ENCODE measurements around the gene PRPF39.
"Not testable (repeated sequence)": the region's sequence is repeated elsewhere in the genome, so short reads cannot be mapped to it uniquely, and the experiment has no call there.

The PRPF39 gene

GRCh38 chr14:45066667-45067066 lies 17.2 kb upstream of the PRPF39 start:
- no peak for ATAC-seq
- peaks cover 4% of the 10 kb centered on the region for H3K4me1 Mint-ChIP-seq
- no peak overlapping the region for H3K4me3 Mint-ChIP-seq
- H3K27ac Mint-ChIP-seq, result no peak overlapping the region
- no peaks in the 10 kb centered on the region for H3K27me3 Mint-ChIP-seq
- peaks cover 35% of the 10 kb centered on the region for H3K36me3 Mint-ChIP-seq
- no peaks in the 10 kb centered on the region for H3K9me3 Mint-ChIP-seq

DNA sequence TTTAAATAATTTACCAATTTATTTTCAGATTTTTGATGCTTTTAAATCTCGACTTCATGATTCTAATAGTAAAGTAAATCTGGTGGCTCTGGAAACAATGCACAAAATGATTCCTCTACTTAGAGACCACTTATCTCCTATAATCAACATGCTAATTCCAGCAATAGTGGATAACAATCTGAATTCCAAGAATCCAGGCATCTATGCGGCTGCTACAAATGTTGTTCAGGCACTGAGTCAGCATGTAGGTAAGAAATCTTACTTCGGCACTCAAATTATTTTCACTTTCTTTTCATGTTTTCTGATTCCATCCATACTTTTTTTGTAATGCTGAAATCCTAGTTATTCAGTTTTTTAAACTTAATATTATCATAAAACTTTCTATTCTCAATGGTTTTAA lies 15.5 kb upstream of the PRPF39 start:
- H3K4me3 Mint-ChIP-seq, result no peak overlapping the region
- H3K27me3 Mint-ChIP-seq, result no peaks in the 10 kb centered on the region
- no peaks in the 10 kb centered on the region for H3K9me3 Mint-ChIP-seq
- H3K27ac Mint-ChIP-seq, result no peak overlapping the region
- H3K4me1 Mint-ChIP-seq, result peaks cover 4% of the 10 kb centered on the region
- peaks cover 34% of the 10 kb centered on the region for H3K36me3 Mint-ChIP-seq
- ATAC-seq, result no peak

DNA sequence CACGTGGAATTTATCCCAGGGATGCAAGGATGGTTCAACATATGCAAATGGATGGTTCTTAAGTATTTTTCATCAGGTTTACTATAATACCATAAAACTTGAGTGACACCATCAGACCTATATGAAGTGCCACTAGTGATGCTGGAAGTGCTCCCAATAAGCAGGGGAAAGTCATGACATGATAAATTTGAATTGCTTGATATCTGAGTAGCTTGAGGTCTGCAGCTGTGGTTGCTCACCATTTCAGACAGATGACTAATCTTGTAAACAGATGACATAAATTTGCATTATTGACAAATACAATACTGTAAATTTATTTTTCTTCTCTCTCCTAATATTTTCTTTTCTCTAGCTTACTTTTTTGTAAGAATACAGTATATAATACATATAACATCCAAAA lies 13.7 kb upstream of the PRPF39 start:
- H3K27me3 Mint-ChIP-seq, result no peaks in the 10 kb centered on the region
- no peak for ATAC-seq
- no peaks in the 10 kb centered on the region for H3K4me1 Mint-ChIP-seq
- no peak overlapping the region for H3K27ac Mint-ChIP-seq
- H3K9me3 Mint-ChIP-seq, result no peaks in the 10 kb centered on the region
- H3K4me3 Mint-ChIP-seq, result no peak overlapping the region
- H3K36me3 Mint-ChIP-seq, result peaks cover 20% of the 10 kb centered on the region

GRCh38 chr14:45072126-45072525 lies 11.8 kb upstream of the PRPF39 start:
- H3K36me3 Mint-ChIP-seq, result peaks cover 20% of the 10 kb centered on the region
- no peaks in the 10 kb centered on the region for H3K4me1 Mint-ChIP-seq
- ATAC-seq, result no peak
- no peak overlapping the region for H3K27ac Mint-ChIP-seq
- no peak overlapping the region for H3K4me3 Mint-ChIP-seq
- H3K27me3 Mint-ChIP-seq, result no peaks in the 10 kb centered on the region
- H3K9me3 Mint-ChIP-seq, result no peaks in the 10 kb centered on the region

DNA sequence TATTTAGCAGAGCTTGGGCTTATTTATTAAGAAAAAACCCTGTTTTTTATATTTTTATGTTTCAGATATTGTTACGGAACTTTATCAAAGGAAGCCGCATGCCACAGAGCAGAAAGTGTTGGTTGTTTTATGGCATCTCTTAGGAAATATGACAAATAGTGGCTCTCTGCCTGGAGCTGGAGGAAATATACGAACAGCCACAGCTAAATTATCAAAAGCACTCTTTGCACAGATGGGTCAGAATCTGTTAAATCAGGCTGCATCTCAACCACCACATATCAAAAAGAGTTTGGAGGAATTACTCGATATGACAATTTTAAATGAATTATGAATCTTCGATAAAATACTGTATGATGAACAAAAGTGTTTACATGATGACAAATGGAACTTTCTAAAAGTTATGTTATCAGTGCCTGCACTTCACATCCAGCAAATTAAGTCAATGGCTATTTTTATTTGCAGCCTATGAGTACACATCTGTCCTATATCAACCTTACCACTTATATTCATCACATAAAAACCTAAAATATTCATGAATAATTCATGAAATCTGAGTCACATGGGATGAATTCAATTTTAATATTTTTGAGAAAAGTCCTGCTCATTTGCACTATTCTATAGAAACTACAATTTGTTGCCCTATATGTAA lies 10.6 kb upstream of the PRPF39 start:
- Mint-ChIP-seq H3K27ac (no peak overlapping the region), H3K4me1 (no peaks in the 10 kb centered on the region), H3K4me3 (no peak overlapping the region), H3K36me3 (peaks cover 20% of the 10 kb centered on the region), H3K9me3 (no peaks in the 10 kb centered on the region), H3K27me3 (no peaks in the 10 kb centered on the region)
- no peak for ATAC-seq

DNA sequence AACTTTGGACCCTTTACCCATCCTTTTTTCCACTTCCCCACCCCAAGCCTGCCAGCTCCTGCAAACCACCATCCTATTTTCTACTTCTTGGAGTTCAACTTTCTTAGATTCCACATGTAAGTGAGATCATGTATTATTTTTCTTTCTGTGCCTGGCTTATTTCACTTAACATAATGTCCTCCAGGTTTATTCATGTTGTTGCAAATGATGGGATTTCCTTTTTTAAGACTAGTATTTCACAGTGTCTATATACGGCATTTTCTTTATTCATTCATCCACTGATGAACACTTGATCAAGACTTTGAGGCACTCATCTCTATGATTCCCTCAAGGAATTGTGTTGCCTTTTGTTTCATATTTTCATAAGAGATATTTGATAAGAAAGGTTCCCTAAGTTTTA lies 5.6 kb upstream of the PRPF39 start:
- Mint-ChIP-seq H3K27me3 (no peaks in the 10 kb centered on the region), H3K4me1 (peaks cover 3% of the 10 kb centered on the region), H3K27ac (no peak overlapping the region), H3K4me3 (no peak overlapping the region), H3K36me3 (no peaks in the 10 kb centered on the region), H3K9me3 (no peaks in the 10 kb centered on the region)
- no peak for ATAC-seq

GRCh38 chr14:45080416-45080968 lies 3.4 kb upstream of the PRPF39 start:
- H3K27ac Mint-ChIP-seq, H3K9me3 Mint-ChIP-seq, ATAC-seq, H3K27me3 Mint-ChIP-seq, H3K36me3 Mint-ChIP-seq, H3K4me3 Mint-ChIP-seq: not testable (repeated sequence)
- peaks cover 20% of the 10 kb centered on the region for H3K4me1 Mint-ChIP-seq

DNA sequence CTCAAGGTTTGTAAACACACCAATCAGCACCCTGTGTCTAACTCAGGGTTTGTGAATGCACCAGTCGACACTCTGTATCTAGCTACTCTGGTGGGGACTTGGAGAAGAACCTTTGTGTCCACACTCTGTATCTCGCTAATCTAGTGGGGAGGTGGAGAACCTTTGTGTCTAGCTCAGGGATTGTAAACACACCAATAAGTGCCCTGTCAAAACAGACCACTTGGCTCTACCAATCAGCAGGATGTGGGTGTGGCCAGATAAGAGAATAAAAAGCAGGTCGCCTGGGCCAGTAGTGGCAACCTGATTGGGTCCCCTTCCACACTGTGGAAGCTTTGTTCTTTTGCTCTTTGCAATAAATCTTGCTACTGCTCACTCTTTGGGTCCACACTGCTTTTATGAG lies 2.8 kb upstream of the PRPF39 start:
- not testable (repeated sequence) for H3K27ac Mint-ChIP-seq, H3K27me3 Mint-ChIP-seq, H3K36me3 Mint-ChIP-seq, H3K4me3 Mint-ChIP-seq, H3K9me3 Mint-ChIP-seq, ATAC-seq
- H3K4me1 Mint-ChIP-seq, result peaks cover 26% of the 10 kb centered on the region

DNA sequence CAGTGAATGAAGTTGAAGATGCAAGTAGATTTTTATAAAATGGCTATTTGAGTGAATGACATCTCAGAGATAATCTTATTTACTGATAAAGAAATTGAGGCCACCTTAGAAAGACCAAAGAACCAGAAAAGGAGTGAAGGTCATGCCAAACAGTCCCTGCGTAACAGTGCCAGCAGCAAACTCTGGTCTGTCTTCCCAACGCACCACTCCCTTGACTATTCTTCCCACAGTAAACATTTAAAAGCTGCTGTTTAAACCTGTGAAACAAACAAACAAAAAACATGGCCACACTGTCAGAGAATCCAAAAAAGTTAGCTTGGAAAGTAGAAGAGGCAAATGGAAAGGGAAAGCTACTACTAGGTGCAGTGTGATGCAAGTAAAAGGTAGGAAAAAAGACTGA lies 1.5 kb upstream of the PRPF39 start:
- Mint-ChIP-seq H3K4me3 (no peak overlapping the region), H3K27me3 (no peaks in the 10 kb centered on the region), H3K9me3 (no peaks in the 10 kb centered on the region), H3K27ac (no peak overlapping the region), H3K36me3 (no peaks in the 10 kb centered on the region), H3K4me1 (peaks cover 39% of the 10 kb centered on the region)
- no peak for ATAC-seq

DNA sequence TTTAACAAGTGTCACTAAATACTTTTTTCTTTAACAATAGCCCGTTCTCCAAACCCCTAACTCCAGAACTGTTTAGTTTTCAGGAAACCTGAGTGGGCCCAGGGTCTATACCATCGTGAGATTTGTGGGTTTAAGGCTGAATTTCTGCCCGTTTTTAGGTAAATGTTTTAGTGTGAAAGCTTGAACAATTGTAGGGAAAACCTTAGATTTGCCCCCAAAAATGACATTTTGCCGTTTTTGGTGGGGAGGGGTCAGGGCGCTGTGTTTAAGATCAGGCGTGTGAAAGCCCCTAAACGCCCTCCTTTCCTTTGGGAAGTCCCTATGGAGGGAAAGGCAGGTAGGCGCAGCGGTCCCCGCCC lies 320 bp upstream of the PRPF39 start:
- Mint-ChIP-seq H3K4me1 (peaks cover 49% of the 10 kb centered on the region), H3K27ac (peak overlapping the region; percentile 97), H3K4me3 (peak overlapping the region; percentile 95), H3K27me3 (no peaks in the 10 kb centered on the region), H3K36me3 (peaks cover 7% of the 10 kb centered on the region), H3K9me3 (no peaks in the 10 kb centered on the region)
- no peak for ATAC-seq

DNA sequence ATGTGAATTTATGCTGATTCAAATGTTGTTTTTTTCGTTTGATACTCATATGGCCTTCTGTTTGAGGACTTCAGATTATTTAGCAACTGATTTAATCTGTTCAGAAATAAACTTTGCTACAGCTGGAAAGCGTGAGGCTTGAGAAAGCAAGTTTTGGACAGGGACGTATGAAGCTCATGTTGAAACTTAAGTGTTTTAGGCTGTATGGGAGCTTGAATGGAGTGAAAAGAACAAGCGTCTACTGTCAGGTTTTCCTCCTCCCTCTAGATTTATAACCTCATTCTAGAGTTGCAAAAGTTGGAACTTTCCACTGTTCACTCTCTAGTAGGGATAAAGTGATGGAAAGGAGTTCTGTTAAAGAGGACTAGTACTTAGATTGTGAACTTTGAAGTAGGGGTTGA lies 1.0 kb downstream of the PRPF39 start:
- Mint-ChIP-seq H3K27ac (peak overlapping the region; percentile 97), H3K9me3 (no peaks in the 10 kb centered on the region), H3K4me3 (peak overlapping the region; percentile 95), H3K36me3 (peaks cover 7% of the 10 kb centered on the region), H3K27me3 (no peaks in the 10 kb centered on the region), H3K4me1 (peaks cover 62% of the 10 kb centered on the region)
- no peak for ATAC-seq

DNA sequence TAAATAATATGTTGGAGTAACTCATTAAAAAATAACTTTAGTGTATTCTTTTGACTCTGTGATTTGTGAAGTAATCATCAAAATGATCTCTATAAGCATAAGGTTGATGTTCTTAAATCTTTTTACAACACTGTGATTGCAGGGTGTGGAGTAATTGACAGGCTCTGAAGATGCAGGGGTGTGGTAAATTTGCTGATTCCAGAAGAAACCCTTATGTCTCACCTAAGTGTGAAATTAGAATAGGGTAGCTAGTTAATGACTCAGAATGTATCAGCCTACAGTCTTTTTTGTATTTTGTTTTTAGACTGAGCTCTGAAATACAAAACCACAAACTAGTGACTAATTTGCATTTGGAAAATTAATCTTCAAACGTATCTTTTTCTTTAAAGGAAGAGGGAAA lies 5.9 kb downstream of the PRPF39 start:
- peak; percentile 65 for ATAC-seq
- H3K27ac Mint-ChIP-seq, result no peak overlapping the region
- peaks cover 75% of the 10 kb centered on the region for H3K4me1 Mint-ChIP-seq
- peaks cover 8% of the 10 kb centered on the region for H3K36me3 Mint-ChIP-seq
- no peaks in the 10 kb centered on the region for H3K9me3 Mint-ChIP-seq
- no peaks in the 10 kb centered on the region for H3K27me3 Mint-ChIP-seq
- H3K4me3 Mint-ChIP-seq, result no peak overlapping the region

GRCh38 chr14:45091710-45092109 lies 7.8 kb downstream of the PRPF39 start:
- no peaks in the 10 kb centered on the region for H3K9me3 Mint-ChIP-seq
- H3K27ac Mint-ChIP-seq, result no peak overlapping the region
- no peaks in the 10 kb centered on the region for H3K27me3 Mint-ChIP-seq
- H3K4me3 Mint-ChIP-seq, result no peak overlapping the region
- H3K4me1 Mint-ChIP-seq, result peaks cover 56% of the 10 kb centered on the region
- no peak for ATAC-seq
- peaks cover 23% of the 10 kb centered on the region for H3K36me3 Mint-ChIP-seq

DNA sequence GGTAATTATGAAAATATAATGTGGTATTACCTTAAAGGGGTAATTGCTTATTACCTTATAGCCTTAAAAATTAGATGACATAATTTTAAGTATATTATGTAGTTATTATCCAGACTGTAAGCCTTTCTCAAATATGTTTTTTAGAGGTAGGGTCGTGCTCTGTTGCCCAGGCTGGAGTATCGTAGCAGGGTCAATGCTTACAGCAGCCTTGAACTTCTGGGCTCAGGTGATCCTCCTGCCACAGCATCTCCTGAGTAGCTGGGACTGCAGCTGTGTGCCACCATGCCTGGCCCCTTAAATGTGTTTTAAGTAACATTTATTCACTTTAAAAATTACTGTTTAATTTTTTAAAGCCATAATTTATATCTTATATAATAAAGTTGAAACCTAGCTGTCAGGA lies 10.4 kb downstream of the PRPF39 start:
- H3K9me3 Mint-ChIP-seq, result no peaks in the 10 kb centered on the region
- no peak overlapping the region for H3K27ac Mint-ChIP-seq
- peaks cover 35% of the 10 kb centered on the region for H3K36me3 Mint-ChIP-seq
- H3K4me1 Mint-ChIP-seq, result peaks cover 33% of the 10 kb centered on the region
- no peak for ATAC-seq
- H3K4me3 Mint-ChIP-seq, result no peak overlapping the region
- H3K27me3 Mint-ChIP-seq, result no peaks in the 10 kb centered on the region

- H3K27ac Mint-ChIP-seq, result no peak overlapping the region
- ATAC-seq, result no peak
- no peaks in the 10 kb centered on the region for H3K27me3 Mint-ChIP-seq
- H3K4me3 Mint-ChIP-seq, result no peak overlapping the region
- peaks cover 42% of the 10 kb centered on the region for H3K36me3 Mint-ChIP-seq
- peaks cover 24% of the 10 kb centered on the region for H3K4me1 Mint-ChIP-seq
- no peaks in the 10 kb centered on the region for H3K9me3 Mint-ChIP-seq
Measured at GRCh38 chr14:45095143-45095542, 11.2 kb downstream of the PRPF39 start.

DNA sequence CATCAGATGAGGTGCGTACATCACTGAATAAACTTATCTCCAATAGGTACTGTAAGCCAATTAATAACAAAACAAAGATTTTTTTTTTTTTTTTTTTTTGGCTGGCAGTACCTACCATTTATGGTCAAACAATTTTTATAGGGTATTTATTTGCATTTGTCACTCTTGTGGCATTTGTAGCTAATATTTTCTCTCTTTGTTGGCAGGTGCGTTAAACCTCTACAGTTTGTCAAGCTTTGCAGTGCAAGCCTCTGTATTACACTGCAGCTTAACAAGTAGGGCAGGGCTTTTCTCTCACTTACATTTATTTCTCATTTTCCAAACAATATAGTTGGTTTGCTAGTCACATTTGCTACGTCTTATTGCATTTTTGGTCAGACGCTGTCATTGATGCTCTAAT lies 12.3 kb downstream of the PRPF39 start:
- no peaks in the 10 kb centered on the region for H3K27me3 Mint-ChIP-seq
- no peak overlapping the region for H3K27ac Mint-ChIP-seq
- no peaks in the 10 kb centered on the region for H3K9me3 Mint-ChIP-seq
- peaks cover 52% of the 10 kb centered on the region for H3K36me3 Mint-ChIP-seq
- peaks cover 21% of the 10 kb centered on the region for H3K4me1 Mint-ChIP-seq
- H3K4me3 Mint-ChIP-seq, result no peak overlapping the region
- ATAC-seq, result no peak

GRCh38 chr14:45103806-45104205 lies 19.9 kb downstream of the PRPF39 start:
- no peak overlapping the region for H3K4me3 Mint-ChIP-seq
- no peaks in the 10 kb centered on the region for H3K27me3 Mint-ChIP-seq
- no peak for ATAC-seq
- peaks cover 7% of the 10 kb centered on the region for H3K4me1 Mint-ChIP-seq
- H3K36me3 Mint-ChIP-seq, result peaks cover 52% of the 10 kb centered on the region
- no peak overlapping the region for H3K27ac Mint-ChIP-seq
- H3K9me3 Mint-ChIP-seq, result no peaks in the 10 kb centered on the region

Measured in stimulated activated memory B cell treated with anti-CD40 and anti-IgM and Interleukin-4, amounts not matched to agents 10 μg/mL and 1 μg/mL and 100 μg/mL, for 72 hours (primary cell).